GM23248 (cell line): ENCODE measurements around the gene RIC3. TPM values are rescaled to one million over a fixed set of nuclear protein-coding genes. Genes with fewer than 3 reads are reported as not detected.

ENCODE experiments used
- DNase-seq: peaks from one replicate; pipeline ENCODE4 v3.0.0-alpha.2; 2015
- H2AFZ ChIP-seq: fragments of 200-600 bp; sonication (generic); 2 replicates; pipeline ENCODE4 v1.6.1; 2016; ENCODE audit warnings: antibody characterized with exemption
- H3F3A ChIP-seq: fragments of 200-600 bp; sonication (generic); 2 replicates; pipeline ENCODE4 v1.6.1; 2016; ENCODE audit warnings: mild to moderate bottlenecking, antibody characterized with exemption, mixed run types; ENCODE audit not compliant: insufficient read depth
- H3K27ac ChIP-seq: fragments of 200-600 bp; sonication (generic); 2 replicates; pipeline ENCODE4 v1.5.1; 2016; ENCODE audit warnings: mild to moderate bottlenecking
- H3K27me3 ChIP-seq: fragments of 200-600 bp; sonication (generic); replicated peaks from 2 replicates; pipeline ENCODE4 v1.6.1; 2016; ENCODE audit warnings: mild to moderate bottlenecking; ENCODE audit not compliant: insufficient read depth
- H3K36me3 ChIP-seq: fragments of 200-600 bp; sonication (generic); 2 replicates; pipeline ENCODE4 v1.6.1; 2016; ENCODE audit warnings: low read depth, mild to moderate bottlenecking
- H3K4me1 ChIP-seq: fragments of 200-600 bp; sonication (generic); 2 replicates; pipeline ENCODE4 v1.6.1; 2016; ENCODE audit warnings: mild to moderate bottlenecking; ENCODE audit not compliant: insufficient read depth
- H3K4me2 ChIP-seq: fragments of 200-600 bp; sonication (generic); one replicate; pipeline ENCODE4 v1.6.1; 2016; ENCODE audit warnings: mild to moderate bottlenecking; ENCODE audit not compliant: unreplicated experiment
- H3K4me3 ChIP-seq: fragments of 200-600 bp; sonication (generic); 2 replicates; pipeline ENCODE4 v1.5.1; 2016; ENCODE audit warnings: mild to moderate bottlenecking
- H3K79me2 ChIP-seq: fragments of 200-600 bp; sonication (generic); 2 replicates; pipeline ENCODE4 v1.6.1; 2016; ENCODE audit warnings: mild to moderate bottlenecking; ENCODE audit not compliant: insufficient read depth
- H3K9ac ChIP-seq: fragments of 200-600 bp; sonication (generic); 2 replicates; pipeline ENCODE4 v1.6.1; 2016; ENCODE audit warnings: mild to moderate bottlenecking
- H3K9me2 ChIP-seq: fragments of 200-600 bp; sonication (generic); 2 replicates; pipeline ENCODE4 v1.6.1; 2016; ENCODE audit warnings: mixed run types, mild to moderate bottlenecking, moderate library complexity; ENCODE audit not compliant: insufficient read depth
- H3K9me3 ChIP-seq: fragments of 200-600 bp; sonication (generic); one replicate; pipeline ENCODE4 v1.6.1; 2017; ENCODE audit warnings: low read depth
- H4K20me1 ChIP-seq: fragments of 200-600 bp; sonication (generic); 2 replicates; pipeline ENCODE4 v1.6.0; 2016; ENCODE audit not compliant: insufficient read depth
- EZH2 ChIP-seq: fragments of 200-600 bp; sonication (generic); IDR thresholded peaks from 2 replicates; pipeline ENCODE4 v1.6.1; 2018; ENCODE audit warnings: antibody characterized with exemption, mild to moderate bottlenecking; ENCODE audit not compliant: insufficient read depth, poor library complexity, severe bottlenecking
- EZH2phosphoT487 ChIP-seq: fragments of 200-600 bp; sonication (generic); IDR thresholded peaks from 2 replicates; pipeline ENCODE4 v1.6.1; 2018; ENCODE audit warnings: antibody characterized with exemption, moderate library complexity, mild to moderate bottlenecking, low read depth; ENCODE audit not compliant: insufficient read depth
- WGBS, 2 experiments: methylation state at CpG; one replicate each; pipeline ENCODE4 v1.1.6; 2015 to 2017; ENCODE audit warnings: low lambda C conversion rate in 2 of 2, low coverage in 1 of 2; ENCODE audit errors: missing lambda C conversion rate in 2 of 2; 5-methylcytosine and 5-hydroxymethylcytosine counted together
- in situ Hi-C: fragments of 300-500 bp; cut with MboI; formaldehyde crosslinking; loops from 2 replicates; pipeline ENCODE4 v1.15.0; 2020
- polyA plus RNA-seq: library from polyadenylated mRNA; unstranded; fragments of >200 nt; fragmentation: Nextera tagmentation; extraction: Ambion mirVana; gene quantifications from 2 replicates; pipeline ENCODE4 v1.2.1, GENCODE V29; 2016
- total RNA-seq: library from RNA; depleted of rRNA; stranded (reverse); fragments of >200 nt; shearing (Covaris generic); gene quantifications from 2 replicates; pipeline ENCODE4 v1.2.3, GENCODE V29; 2014

RIC3 gene
- total and polyA plus RNA-seq, 2 experiments from 2014 or later, result 0.06 TPM; not detected in 1

DNA sequence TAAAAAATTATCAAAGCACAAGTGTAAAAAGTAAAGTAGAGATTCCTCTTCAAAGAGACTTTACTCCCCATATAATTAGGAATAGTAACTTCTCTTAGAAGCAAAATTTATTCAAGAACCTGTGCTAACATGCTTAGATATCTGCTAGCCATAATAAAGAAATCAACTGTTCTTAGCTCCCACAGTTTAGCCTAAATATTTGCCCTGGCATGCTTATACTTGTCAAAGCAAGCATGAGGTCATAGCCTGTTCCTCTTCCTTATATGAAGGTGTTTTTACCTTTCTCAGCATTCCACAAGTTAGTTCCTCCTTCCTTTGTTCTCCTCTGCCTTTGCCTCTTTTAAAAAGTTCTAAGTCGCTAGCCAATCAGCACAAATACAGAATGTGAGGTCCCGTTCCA, 30.3 kb downstream of the RIC3 start:
- no peak overlapping the region for H3K9ac ChIP-seq
- H3K4me1 ChIP-seq, result no peaks in the 10 kb centered on the region
- H2AFZ ChIP-seq, result no peak overlapping the region
- 49 to 59% methylated on average over 2 of the region's 2 CpGs for WGBS, 2 experiments
- no peaks in the 10 kb centered on the region for H4K20me1 ChIP-seq
- H3K27me3 ChIP-seq, result peaks cover 6% of the 10 kb centered on the region; the same call in 1 of the 2 replicates
- no peak for DNase-seq
- no peaks in the 10 kb centered on the region for H3K79me2 ChIP-seq
- H3K36me3 ChIP-seq, result no peaks in the 10 kb centered on the region
- H3K9me3 ChIP-seq, result no peaks in the 10 kb centered on the region
- no peak overlapping the region for H3K27ac ChIP-seq
- no peaks in the 10 kb centered on the region for H3K9me2 ChIP-seq
- H3K4me2 ChIP-seq, result no peak overlapping the region
- H3F3A ChIP-seq, result no peaks in the 10 kb centered on the region
- TF ChIP-seq EZH2phosphoT487, result no peak
- in situ Hi-C loops, result no loop called here
- H3K4me3 ChIP-seq, result no peak overlapping the region

- Histone ChIP-seq H4K20me1 (no peaks in the 10 kb centered on the region), H3K4me2 (no peak overlapping the region)
- in situ Hi-C loops, result no loop called here
Observed at GRCh38 chr11:8127447-8127846, 41.4 kb downstream of the RIC3 start.

GRCh38 chr11:8126649-8127289, 42.1 kb downstream of the RIC3 start:
- Histone ChIP-seq H3K4me2 (no peak overlapping the region), H3K9me2 (no peaks in the 10 kb centered on the region), H3K79me2 (no peaks in the 10 kb centered on the region), H3K4me3 (no peak overlapping the region), H3K27me3 (peaks cover 12% of the 10 kb centered on the region; the same call in 1 of the 2 replicates), H2AFZ (no peak overlapping the region), H4K20me1 (no peaks in the 10 kb centered on the region), H3K9ac (no peak overlapping the region), H3K4me1 (no peaks in the 10 kb centered on the region), H3K9me3 (no peaks in the 10 kb centered on the region), H3K27ac (no peak overlapping the region), H3K36me3 (no peaks in the 10 kb centered on the region), H3F3A (no peaks in the 10 kb centered on the region)
- in situ Hi-C loops, result no loop called here
- TF ChIP-seq EZH2phosphoT487, result no peak
- no peak for TF ChIP-seq EZH2
- DNase-seq, result no peak
- 26% methylated on average over 8 of the region's 8 CpGs for WGBS, 2 experiments

More at GRCh38 chr11:8127447-8127846, 41.4 kb downstream of the RIC3 start:
- Histone ChIP-seq H3K4me3 (no peak overlapping the region), H3F3A (no peaks in the 10 kb centered on the region), H3K27me3 (peaks cover 12% of the 10 kb centered on the region; the same call in 1 of the 2 replicates), H3K4me1 (no peaks in the 10 kb centered on the region), H2AFZ (no peak overlapping the region), H3K36me3 (no peaks in the 10 kb centered on the region), H3K27ac (no peak overlapping the region), H3K9me3 (no peaks in the 10 kb centered on the region), H3K79me2 (no peaks in the 10 kb centered on the region), H3K9ac (no peak overlapping the region), H3K9me2 (no peaks in the 10 kb centered on the region)
- WGBS, 2 experiments, result 37 to 41% methylated on average over 2 of the region's 2 CpGs
- TF ChIP-seq EZH2 (no peak), EZH2phosphoT487 (no peak)
- no peak for DNase-seq

GRCh38 chr11:8122173-8122764, 46.6 kb downstream of the RIC3 start:
- no peaks in the 10 kb centered on the region for H3F3A ChIP-seq
- 29 to 32% methylated on average over 1 of the region's 1 CpG for WGBS, 2 experiments

More at GRCh38 chr11:8122173-8122764, 46.6 kb downstream of the RIC3 start:
- no peaks in the 10 kb centered on the region for H3K9me2 ChIP-seq
- no peaks in the 10 kb centered on the region for H3K79me2 ChIP-seq
- DNase-seq, result no peak
- H3K36me3 ChIP-seq, result no peaks in the 10 kb centered on the region
- no peak for TF ChIP-seq EZH2phosphoT487
- no peak for TF ChIP-seq EZH2
- no peak overlapping the region for H3K4me2 ChIP-seq
- H3K9me3 ChIP-seq, result no peaks in the 10 kb centered on the region
- peaks cover 9% of the 10 kb centered on the region; the same call in 1 of the 2 replicates for H3K27me3 ChIP-seq
- H3K27ac ChIP-seq, result no peak overlapping the region
- in situ Hi-C loops, result no loop called here
- H3K4me1 ChIP-seq, result no peaks in the 10 kb centered on the region
- H2AFZ ChIP-seq, result no peak overlapping the region
- H4K20me1 ChIP-seq, result no peaks in the 10 kb centered on the region
- H3K4me3 ChIP-seq, result no peak overlapping the region
- H3K9ac ChIP-seq, result no peak overlapping the region
